ENCODE results near the gene GATC.

The GATC gene

GRCh38 chr12:120490833-120491512 is 44.7 kb downstream of the GATC start:
- Histone ChIP-seq H4K91ac (ENCODE audit: low read depth, low read length, poor library complexity) (peak overlapping the region; percentile 53), H3K18ac (ENCODE audit: low read length) (no peak overlapping the region), H3K4me2 (ENCODE audit: insufficient read depth, low read length, poor library complexity, severe bottlenecking) (no peak overlapping the region), H2AK5ac (ENCODE audit: low read depth, low read length) (no peak overlapping the region), H3K27ac (replicated peaks; ENCODE audit: low read length) (no peak overlapping the region), H3K4ac (ENCODE audit: low read length) (no peak overlapping the region), H4K8ac (ENCODE audit: low read depth, low read length) (no peak overlapping the region), H3K14ac (ENCODE audit: low read length) (no peak overlapping the region), H3K4me3 (ENCODE audit: low read length in 2 of 2) (no peak overlapping the region), H2BK15ac (ENCODE audit: low read length) (no peak overlapping the region), H2BK5ac (ENCODE audit: low read length) (no peak overlapping the region), H2AFZ (ENCODE audit: low read length) (no peak overlapping the region), H3K23ac (ENCODE audit: low read depth, low read length, poor library complexity) (peak overlapping the region; percentile 11), H2BK12ac (ENCODE audit: low read length) (no peak overlapping the region), H3K27me3 (ENCODE audit: control insufficient read depth in 3 of 3, insufficient read depth in 3 of 3, low read depth in 1 of 3, low read length in 3 of 3) (no peaks in the 10 kb centered on the region), H3K36me3 (replicated peaks in 1 of 2; ENCODE audit: control insufficient read depth in 2 of 2, insufficient read depth in 2 of 2, low read length in 2 of 2) (peaks cover 0 to 25% of the 10 kb centered on the region in 2 donors), H3K4me1 (ENCODE audit: control insufficient read depth in 2 of 2, insufficient read depth in 1 of 2, low read depth in 1 of 2, low read length in 2 of 2) (peaks cover 3 to 8% of the 10 kb centered on the region in 2 donors), H3K9ac (ENCODE audit: low read depth, low read length, poor library complexity) (no peak overlapping the region), H3K9me3 (replicated peaks in 1 of 2; ENCODE audit: control insufficient read depth in 2 of 2, insufficient read depth in 1 of 2, low read depth in 1 of 2, low read length in 2 of 2) (peaks cover 0 to 2% of the 10 kb centered on the region in 2 donors), H3K79me1 (ENCODE audit: low read depth, low read length) (no peaks in the 10 kb centered on the region), H2BK120ac (ENCODE audit: low read depth, low read length) (no peak overlapping the region)
- WGBS, 2 donors (ENCODE audit: extremely low coverage in 2 of 2, insufficient read length in 2 of 2, insufficient replicate concordance in 1 of 2), result no CpG with 5 or more reads among the region's 2 CpGs
- DNase-seq (ENCODE audit: low spot score), result no peak

- WGBS, 2 donors (ENCODE audit: extremely low coverage in 2 of 2, insufficient read length in 2 of 2, insufficient replicate concordance in 1 of 2), result no CpG with 5 or more reads among the region's 17 CpGs
- Histone ChIP-seq H2BK12ac (ENCODE audit: low read length) (no peak overlapping the region), H3K36me3 (replicated peaks in 1 of 2; ENCODE audit: control insufficient read depth in 2 of 2, insufficient read depth in 2 of 2, low read length in 2 of 2) (peaks cover 3 to 48% of the 10 kb centered on the region in 2 donors), H3K18ac (ENCODE audit: low read length) (no peak overlapping the region), H2AK5ac (ENCODE audit: low read depth, low read length) (no peak overlapping the region), H3K9me3 (replicated peaks in 1 of 2; ENCODE audit: control insufficient read depth in 2 of 2, insufficient read depth in 1 of 2, low read depth in 1 of 2, low read length in 2 of 2) (no peaks in the 10 kb centered on the region), H3K14ac (ENCODE audit: low read length) (no peak overlapping the region), H3K4me2 (ENCODE audit: insufficient read depth, low read length, poor library complexity, severe bottlenecking) (peak overlapping the region; percentile 50), H3K23ac (ENCODE audit: low read depth, low read length, poor library complexity) (no peak overlapping the region), H3K4me3 (ENCODE audit: low read length in 2 of 2) (peak overlapping the region; percentile 37 to 86), H2BK15ac (ENCODE audit: low read length) (no peak overlapping the region), H4K91ac (ENCODE audit: low read depth, low read length, poor library complexity) (no peak overlapping the region), H3K4me1 (ENCODE audit: control insufficient read depth in 2 of 2, insufficient read depth in 1 of 2, low read depth in 1 of 2, low read length in 2 of 2) (peaks cover 6 to 10% of the 10 kb centered on the region in 2 donors), H2BK5ac (ENCODE audit: low read length) (no peak overlapping the region), H3K27ac (replicated peaks; ENCODE audit: low read length) (no peak overlapping the region), H2BK120ac (ENCODE audit: low read depth, low read length) (no peak overlapping the region), H3K4ac (ENCODE audit: low read length) (no peak overlapping the region), H3K9ac (ENCODE audit: low read depth, low read length, poor library complexity) (no peak overlapping the region), H3K79me1 (ENCODE audit: low read depth, low read length) (no peaks in the 10 kb centered on the region), H2AFZ (ENCODE audit: low read length) (peak overlapping the region; percentile 70), H3K27me3 (ENCODE audit: control insufficient read depth in 3 of 3, insufficient read depth in 3 of 3, low read depth in 1 of 3, low read length in 3 of 3) (no peaks in the 10 kb centered on the region), H4K8ac (ENCODE audit: low read depth, low read length) (no peak overlapping the region)
- no peak for DNase-seq (ENCODE audit: low spot score)
Measured at GRCh38 chr12:120495186-120495730, 49.0 kb downstream of the GATC start.

GRCh38 chr12:120495731-120496412 is 49.6 kb downstream of the GATC start, which contains the start of gene DYNLL1:
TSS of gene DYNLL1 (plus strand) at chr12:120496113. CDS start at chr12:120496422, 309 bp downstream.
- Histone ChIP-seq H3K18ac (ENCODE audit: low read length) (peak within 1 kb of the TSS; percentile 95), H3K14ac (ENCODE audit: low read length) (no peak within 1 kb of the TSS), H2AK5ac (ENCODE audit: low read depth, low read length) (peak within 1 kb of the TSS; percentile 65), H3K27ac (replicated peaks; ENCODE audit: low read length) (peak within 1 kb of the TSS; percentile 65), H2BK12ac (ENCODE audit: low read length) (no peak within 1 kb of the TSS), H3K23ac (ENCODE audit: low read depth, low read length, poor library complexity) (peak within 1 kb of the TSS; percentile 97), H4K8ac (ENCODE audit: low read depth, low read length) (no peak within 1 kb of the TSS), H3K4me1 (ENCODE audit: control insufficient read depth in 2 of 2, insufficient read depth in 1 of 2, low read depth in 1 of 2, low read length in 2 of 2) (peaks cover 6 to 10% of the 10 kb centered on the region in 2 donors), H3K9ac (ENCODE audit: low read depth, low read length, poor library complexity) (peak within 1 kb of the TSS; percentile 85), H3K9me3 (replicated peaks in 1 of 2; ENCODE audit: control insufficient read depth in 2 of 2, insufficient read depth in 1 of 2, low read depth in 1 of 2, low read length in 2 of 2) (no peaks in the 10 kb centered on the region), H2BK120ac (ENCODE audit: low read depth, low read length) (no peak within 1 kb of the TSS), H3K4me3 (ENCODE audit: low read length in 2 of 2) (peak within 1 kb of the TSS; percentile 86 to 88), H3K27me3 (ENCODE audit: control insufficient read depth in 3 of 3, insufficient read depth in 3 of 3, low read depth in 1 of 3, low read length in 3 of 3) (no peaks in the 10 kb centered on the region), H3K36me3 (replicated peaks in 1 of 2; ENCODE audit: control insufficient read depth in 2 of 2, insufficient read depth in 2 of 2, low read length in 2 of 2) (peaks cover 6 to 48% of the 10 kb centered on the region in 2 donors), H3K4ac (ENCODE audit: low read length) (no peak within 1 kb of the TSS), H3K79me1 (ENCODE audit: low read depth, low read length) (no peaks in the 10 kb centered on the region), H2BK15ac (ENCODE audit: low read length) (no peak within 1 kb of the TSS), H4K91ac (ENCODE audit: low read depth, low read length, poor library complexity) (no peak within 1 kb of the TSS), H2BK5ac (ENCODE audit: low read length) (peak within 1 kb of the TSS; percentile 30), H3K4me2 (ENCODE audit: insufficient read depth, low read length, poor library complexity, severe bottlenecking) (peak within 1 kb of the TSS; percentile 75), H2AFZ (ENCODE audit: low read length) (peak within 1 kb of the TSS; percentile 86)
- DNase-seq (ENCODE audit: low spot score), result peak; percentile 99
- no CpG with 5 or more reads among the region's 53 CpGs for WGBS, 2 donors (ENCODE audit: extremely low coverage in 2 of 2, insufficient read length in 2 of 2, insufficient replicate concordance in 1 of 2)
